Urinary bladder (tissue), 4 donors: ENCODE measurements around the gene GLRX3. TPM values are rescaled to one million over a fixed set of nuclear protein-coding genes. Genes with fewer than 3 reads are reported as not detected.

ENCODE experiments used
- DNase-seq: peaks from one replicate; pipeline ENCODE4 v3.0.0-alpha.2; 2015; ENCODE audit errors: extremely low spot score
- H3K27ac ChIP-seq: one replicate; pipeline ENCODE4 v1.5.1; 2013; ENCODE audit warnings: low read depth, mild to moderate bottlenecking, moderate library complexity
- H3K36me3 ChIP-seq: one replicate; pipeline ENCODE4 v1.6.1; 2013; ENCODE audit warnings: mild to moderate bottlenecking, moderate library complexity; ENCODE audit not compliant: insufficient read depth
- H3K4me1 ChIP-seq: one replicate; pipeline ENCODE4 v1.6.1; 2013; ENCODE audit warnings: mild to moderate bottlenecking, moderate library complexity; ENCODE audit not compliant: insufficient read depth
- H3K4me3 ChIP-seq: one replicate; pipeline ENCODE4 v1.5.1; 2013; ENCODE audit warnings: low read depth, low read length
- WGBS: extraction: QIAGEN DNeasy Blood & Tissue Kit; methylation state at CpG from one replicate; pipeline ENCODE4 v1.1.7; 2013; 5-methylcytosine and 5-hydroxymethylcytosine counted together
- polyA plus RNA-seq: library from polyadenylated mRNA; stranded (reverse); fragments of 200-250 nt; gene quantifications from one replicate; pipeline ENCODE4 v1.2.3, GENCODE V29; 2013
- total RNA-seq: library from RNA; depleted of rRNA; stranded (reverse); fragments of >200 nt; gene quantifications from one replicate; pipeline ENCODE4 v1.2.3, GENCODE V29; 2014
- donor health status: healthy with polysubstance abuse.
- donor health status: healthy.

The GLRX3 gene
- total and polyA plus RNA-seq, 2 donors: 51.0 to 64.1 TPM

- 73% methylated on average over 2 of the region's 2 CpGs for WGBS
- no peaks in the 10 kb centered on the region for H3K4me1 ChIP-seq
- H3K27ac ChIP-seq: no peak overlapping the region
- DNase-seq: no peak
- H3K4me3 ChIP-seq: no peak overlapping the region
- peaks cover 2% of the 10 kb centered on the region for H3K36me3 ChIP-seq
Measured at GRCh38 chr10:130159192-130159794, 23.1 kb downstream of the GLRX3 start.

GRCh38 chr10:130160775-130161174 is 24.6 kb downstream of the GLRX3 start:
- peaks cover 2% of the 10 kb centered on the region for H3K36me3 ChIP-seq
- H3K4me1 ChIP-seq: no peaks in the 10 kb centered on the region
- no peak for DNase-seq
- H3K27ac ChIP-seq: no peak overlapping the region
- WGBS: 85% methylated on average over 6 of the region's 6 CpGs
- H3K4me3 ChIP-seq: no peak overlapping the region

- no peak overlapping the region for H3K4me3 ChIP-seq
- no peaks in the 10 kb centered on the region for H3K4me1 ChIP-seq
- H3K27ac ChIP-seq: no peak overlapping the region
- H3K36me3 ChIP-seq: peaks cover 2% of the 10 kb centered on the region
- 92% methylated on average over 2 of the region's 2 CpGs for WGBS
- no peak for DNase-seq
Measured at GRCh38 chr10:130161331-130161730, 25.1 kb downstream of the GLRX3 start.

- Histone ChIP-seq H3K27ac (no peak overlapping the region), H3K36me3 (peaks cover 5% of the 10 kb centered on the region), H3K4me3 (no peak overlapping the region), H3K4me1 (no peaks in the 10 kb centered on the region)
- 92% methylated on average over 7 of the region's 7 CpGs for WGBS
- no peak for DNase-seq
Measured at GRCh38 chr10:130167193-130167592, 31.0 kb downstream of the GLRX3 start.

- DNase-seq: no peak
- no peaks in the 10 kb centered on the region for H3K4me1 ChIP-seq
- WGBS: 94% methylated on average over 7 of the region's 7 CpGs
- no peak overlapping the region for H3K27ac ChIP-seq
- H3K36me3 ChIP-seq: peaks cover 5% of the 10 kb centered on the region
- no peak overlapping the region for H3K4me3 ChIP-seq
Measured at GRCh38 chr10:130167707-130168106, 31.5 kb downstream of the GLRX3 start.

- H3K27ac ChIP-seq: no peak overlapping the region
- WGBS: 73% methylated on average over 9 of the region's 9 CpGs
Measured at GRCh38 chr10:130169136-130169859, 33.1 kb downstream of the GLRX3 start.

GRCh38 chr10:130171196-130171595 is 35.0 kb downstream of the GLRX3 start:
- WGBS: 87% methylated on average over 3 of the region's 3 CpGs
- DNase-seq: no peak
- H3K36me3 ChIP-seq: peaks cover 5% of the 10 kb centered on the region

More at GRCh38 chr10:130169136-130169859, 33.1 kb downstream of the GLRX3 start:
- no peak for DNase-seq
- Histone ChIP-seq H3K4me1 (no peaks in the 10 kb centered on the region), H3K4me3 (no peak overlapping the region), H3K36me3 (peaks cover 5% of the 10 kb centered on the region)

GRCh38 chr10:130174328-130174727 is 38.1 kb downstream of the GLRX3 start:
- Histone ChIP-seq H3K27ac (no peak overlapping the region), H3K4me1 (no peaks in the 10 kb centered on the region), H3K4me3 (no peak overlapping the region), H3K36me3 (no peaks in the 10 kb centered on the region)
- DNase-seq: no peak
- WGBS: 26% methylated on average over 2 of the region's 2 CpGs

More at GRCh38 chr10:130171196-130171595, 35.0 kb downstream of the GLRX3 start:
- no peak overlapping the region for H3K4me3 ChIP-seq
- no peak overlapping the region for H3K27ac ChIP-seq
- H3K4me1 ChIP-seq: no peaks in the 10 kb centered on the region

- no peak overlapping the region for H3K27ac ChIP-seq
- H3K36me3 ChIP-seq: no peaks in the 10 kb centered on the region
- H3K4me3 ChIP-seq: no peak overlapping the region
- no peak for DNase-seq
- no peaks in the 10 kb centered on the region for H3K4me1 ChIP-seq
- 89% methylated on average over 4 of the region's 4 CpGs for WGBS
Measured at GRCh38 chr10:130175074-130175473, 38.9 kb downstream of the GLRX3 start.

GRCh38 chr10:130177250-130177649 is 41.1 kb downstream of the GLRX3 start:
- Histone ChIP-seq H3K4me1 (no peaks in the 10 kb centered on the region), H3K4me3 (no peak overlapping the region), H3K27ac (no peak overlapping the region), H3K36me3 (no peaks in the 10 kb centered on the region)
- no peak for DNase-seq
- WGBS: 74% methylated on average over 7 of the region's 7 CpGs

- WGBS: 36% methylated on average over 4 of the region's 4 CpGs
- Histone ChIP-seq H3K27ac (no peak overlapping the region), H3K4me1 (no peaks in the 10 kb centered on the region), H3K36me3 (no peaks in the 10 kb centered on the region), H3K4me3 (no peak overlapping the region)
- DNase-seq: peak; percentile 64
Measured at GRCh38 chr10:130179640-130180039, 43.4 kb downstream of the GLRX3 start.

GRCh38 chr10:130180416-130180815 is 44.2 kb downstream of the GLRX3 start:
- Histone ChIP-seq H3K4me1 (no peaks in the 10 kb centered on the region), H3K27ac (no peak overlapping the region), H3K4me3 (no peak overlapping the region), H3K36me3 (no peaks in the 10 kb centered on the region)
- no peak for DNase-seq
- WGBS: 95% methylated on average over 1 of the region's 1 CpG

- H3K36me3 ChIP-seq: no peaks in the 10 kb centered on the region
- H3K4me1 ChIP-seq: no peaks in the 10 kb centered on the region
- DNase-seq: no peak
- no peak overlapping the region for H3K4me3 ChIP-seq
- no peak overlapping the region for H3K27ac ChIP-seq
- 78% methylated on average over 5 of the region's 5 CpGs for WGBS
Measured at GRCh38 chr10:130181858-130182257, 45.7 kb downstream of the GLRX3 start.

GRCh38 chr10:130185591-130185990 is 49.4 kb downstream of the GLRX3 start:
- H3K36me3 ChIP-seq: no peaks in the 10 kb centered on the region
- no peak for DNase-seq
- no peak overlapping the region for H3K27ac ChIP-seq
- H3K4me1 ChIP-seq: no peaks in the 10 kb centered on the region
- no peak overlapping the region for H3K4me3 ChIP-seq
- 85% methylated on average over 11 of the region's 11 CpGs for WGBS
